ENCODE measurements around the gene SHBG.

The SHBG gene

GRCh38 chr17:7677388-7678067, 47.6 kb downstream of the SHBG start:
- no peak overlapping the region for H3K4me3 ChIP-seq (replicated peaks; ENCODE audit: low read depth, low read length)
- TF ChIP-seq CTCF (IDR thresholded peaks at IDR 0.05; ENCODE audit: low read depth, low read length, missing control alignments), result no peak
- DNase-seq (ENCODE audit: extremely low read depth, low read depth), result no peak

Data from HFF-Myc (cell line).